Measurements from ENCODE around the gene FBL. TPM values are rescaled to one million over a fixed set of nuclear protein-coding genes. Genes with fewer than 3 reads are reported as not detected.
A peak's percentile ranks its signal among the peaks of the same experiment; 100 is the strongest.

Gene FBL
- polyA plus RNA-seq, 6 donors from 2014 or later, result 169 to 203 (median 179) TPM

DNA sequence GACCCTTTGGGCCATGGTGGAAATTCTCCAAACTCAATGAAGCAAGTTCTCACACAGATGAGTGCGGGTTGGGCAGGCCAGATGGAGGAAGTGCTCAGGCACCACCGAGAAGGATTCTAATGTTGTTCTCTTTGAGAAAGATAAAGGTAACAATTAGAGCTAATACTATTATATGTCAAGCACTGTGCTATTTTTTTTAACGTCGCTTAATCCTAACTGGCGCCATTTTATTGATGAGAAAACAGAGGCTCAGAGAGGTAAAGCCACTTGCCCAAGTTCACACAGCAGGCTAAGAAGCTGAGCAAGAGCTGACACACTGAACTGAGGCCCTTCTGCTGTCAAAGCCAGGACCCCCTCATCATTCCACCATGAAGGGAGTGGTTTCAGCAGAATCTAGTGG, 1.0 kb downstream of the FBL start:
- H3K4me3 Mint-ChIP-seq, result peak overlapping the region; percentile 88 to 96 (median 92)
- peaks cover 39 to 53% (median 45%) of the 10 kb centered on the region in 3 donors for H3K4me1 Mint-ChIP-seq
- DNase-seq, result no peak
- no peaks in the 10 kb centered on the region for H3K9me3 Mint-ChIP-seq
- H3K36me3 Mint-ChIP-seq, result no peaks in the 10 kb centered on the region
- peak overlapping the region in 4 of 6 donors; percentile 84 to 98 (median 92) for H3K27ac Mint-ChIP-seq
- ATAC-seq (ENCODE audit: low read depth in 2 of 2), result no peak
- H3K27me3 Mint-ChIP-seq, result peaks cover 0 to 11% (median 9%) of the 10 kb centered on the region in 3 donors

GRCh38 chr19:39843919-39844793, 2.0 kb downstream of the FBL start:
- peaks cover 39 to 58% (median 51%) of the 10 kb centered on the region in 3 donors for H3K4me1 Mint-ChIP-seq
- ATAC-seq (ENCODE audit: low read depth in 2 of 2), result no peak
- H3K36me3 Mint-ChIP-seq, result peaks cover 5 to 6% of the 10 kb centered on the region in 2 donors
- H3K9me3 Mint-ChIP-seq, result no peaks in the 10 kb centered on the region
- H3K4me3 Mint-ChIP-seq, result peak overlapping the region; percentile 83 to 96 (median 91)
- H3K27me3 Mint-ChIP-seq, result peaks cover 0 to 5% (median 5%) of the 10 kb centered on the region in 3 donors
- H3K27ac Mint-ChIP-seq, result peak overlapping the region in 5 of 6 donors; percentile 24 to 93 (median 87)
- peak; percentile 45 for DNase-seq

- H3K27me3 Mint-ChIP-seq, result no peaks in the 10 kb centered on the region
- H3K4me1 Mint-ChIP-seq, result peaks cover 39 to 58% (median 52%) of the 10 kb centered on the region in 3 donors
- ATAC-seq (ENCODE audit: low read depth in 2 of 2), result no peak
- no peaks in the 10 kb centered on the region for H3K9me3 Mint-ChIP-seq
- H3K36me3 Mint-ChIP-seq, result peaks cover 5 to 10% of the 10 kb centered on the region in 2 donors
- DNase-seq, result no peak
- peak overlapping the region in 3 of 8 donors; percentile 2 to 40 (median 37) for H3K4me3 Mint-ChIP-seq
- peak overlapping the region in 4 of 6 donors; percentile 4 to 83 (median 69) for H3K27ac Mint-ChIP-seq
Measured at GRCh38 chr19:39842693-39843435, 3.3 kb downstream of the FBL start.

DNA sequence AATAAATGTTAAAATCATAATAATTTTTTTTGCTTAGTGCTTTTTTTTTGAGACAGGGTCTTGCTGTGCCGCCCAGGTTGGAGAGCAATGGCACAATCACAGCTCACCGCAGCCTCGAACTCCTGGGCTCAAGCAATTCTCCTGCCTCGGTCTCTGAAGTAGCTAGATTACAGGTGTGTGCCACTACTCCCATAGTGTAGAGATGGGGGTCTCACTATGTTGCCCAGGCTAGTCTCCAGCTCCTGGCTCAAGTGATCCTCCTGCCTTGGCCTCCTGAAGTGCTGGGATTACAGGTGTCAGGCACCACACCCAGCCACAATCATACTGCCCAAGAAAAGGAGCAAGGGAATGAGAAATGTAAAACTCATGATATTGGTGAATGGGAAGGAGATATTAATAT, 5.1 kb downstream of the FBL start:
- DNase-seq, result no peak
- Mint-ChIP-seq H3K4me1 (peaks cover 29 to 49% (median 42%) of the 10 kb centered on the region in 3 donors), H3K27ac (peak overlapping the region in 1 of 6 donors; percentile 23), H3K27me3 (no peaks in the 10 kb centered on the region), H3K9me3 (no peaks in the 10 kb centered on the region), H3K4me3 (peak overlapping the region in 1 of 8 donors; percentile 59), H3K36me3 (peaks cover 10 to 25% of the 10 kb centered on the region in 2 donors)
- no peak for ATAC-seq (ENCODE audit: low read depth in 2 of 2)

DNA sequence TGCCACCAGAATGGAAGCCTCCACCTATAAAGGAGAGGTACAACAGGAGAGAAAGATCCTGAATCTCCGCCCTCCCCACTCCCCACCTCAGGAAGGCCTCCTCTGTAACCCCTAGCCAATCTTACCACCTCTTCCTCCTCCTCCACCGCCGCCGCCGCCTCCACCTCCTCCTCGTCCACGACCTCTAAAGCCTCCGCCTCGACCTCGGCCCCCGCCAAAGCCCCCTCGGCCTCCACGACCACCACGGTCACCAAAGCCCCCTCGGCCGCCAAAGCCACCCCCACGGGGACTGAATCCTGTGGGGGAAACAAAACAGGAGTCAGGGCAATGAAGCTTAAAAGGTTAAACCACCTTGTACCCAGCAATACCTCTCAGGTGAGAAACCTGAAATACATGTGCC, 5.7 kb downstream of the FBL start:
- Mint-ChIP-seq H3K27me3 (no peaks in the 10 kb centered on the region), H3K4me3 (peak overlapping the region in 1 of 8 donors; percentile 41), H3K9me3 (no peaks in the 10 kb centered on the region), H3K4me1 (peaks cover 25 to 44% (median 36%) of the 10 kb centered on the region in 3 donors), H3K27ac (peak overlapping the region in 1 of 6 donors; percentile 69), H3K36me3 (peaks cover 10 to 25% of the 10 kb centered on the region in 2 donors)
- ATAC-seq (ENCODE audit: low read depth in 2 of 2) (no peak), DNase-seq (no peak)

DNA sequence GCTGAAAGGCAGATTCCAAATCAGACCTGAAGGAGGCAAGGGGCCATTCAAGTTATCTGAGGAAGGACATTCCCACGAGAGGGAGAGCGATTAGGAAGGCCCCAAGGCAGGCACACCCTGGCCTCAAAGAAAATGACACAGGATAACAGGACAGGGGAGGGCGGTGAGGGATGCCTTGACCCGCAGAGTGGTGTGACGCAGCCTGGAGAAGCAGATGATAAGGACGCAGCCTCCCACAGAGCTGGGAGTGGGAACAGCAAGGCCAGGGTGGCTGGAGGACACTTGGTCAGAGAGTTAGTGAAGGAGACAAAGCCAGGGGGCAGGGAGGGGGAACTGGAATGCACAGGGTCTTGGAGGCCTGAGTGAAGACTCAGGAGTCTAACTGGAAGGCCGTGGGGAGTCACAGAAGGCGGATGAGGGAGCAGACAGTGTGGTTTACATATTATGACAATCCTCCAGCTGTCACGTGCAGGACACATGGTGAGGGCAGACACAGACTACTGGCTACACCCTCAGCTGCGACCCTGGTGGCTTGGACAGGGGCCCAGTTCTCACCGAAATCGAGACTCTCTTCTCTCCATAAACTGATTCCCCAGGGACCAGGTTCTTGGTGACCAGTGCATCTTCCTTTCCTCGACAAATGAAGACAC, 6.4 kb downstream of the FBL start:
- Mint-ChIP-seq H3K9me3 (no peaks in the 10 kb centered on the region), H3K4me3 (peak overlapping the region in 1 of 8 donors; percentile 41), H3K4me1 (peaks cover 22 to 38% (median 29%) of the 10 kb centered on the region in 3 donors), H3K36me3 (peaks cover 10 to 25% of the 10 kb centered on the region in 2 donors), H3K27me3 (no peaks in the 10 kb centered on the region), H3K27ac (peak overlapping the region in 1 of 6 donors; percentile 69)
- ATAC-seq (ENCODE audit: low read depth in 2 of 2) (no peak), DNase-seq (no peak)

DNA sequence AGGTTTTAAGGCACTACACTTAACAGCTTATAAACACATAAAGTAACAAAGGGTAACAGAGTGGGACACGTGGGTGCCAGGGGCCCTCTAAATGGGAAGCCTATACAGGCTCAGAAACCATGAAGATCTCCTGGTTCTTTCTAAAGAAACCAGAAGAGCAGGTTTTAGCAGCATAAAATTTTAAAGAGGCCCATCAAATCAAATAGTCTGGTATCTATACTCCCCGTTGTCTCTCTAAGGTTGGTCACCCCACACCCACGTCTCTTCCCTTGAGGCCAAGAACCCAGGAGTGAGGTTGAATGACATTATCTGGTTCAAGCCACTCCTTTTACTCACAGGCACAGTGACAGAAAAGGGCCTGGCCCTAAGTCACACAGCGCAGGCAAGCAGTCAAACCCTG, 7.6 kb downstream of the FBL start:
- Mint-ChIP-seq H3K27ac (peak overlapping the region in 1 of 6 donors; percentile 63), H3K9me3 (peaks cover 0 to 2% (median 0%) of the 10 kb centered on the region in 7 donors), H3K4me1 (peaks cover 16 to 36% (median 24%) of the 10 kb centered on the region in 3 donors), H3K4me3 (peak overlapping the region in 1 of 8 donors; percentile 12), H3K36me3 (peaks cover 15 to 33% of the 10 kb centered on the region in 2 donors), H3K27me3 (no peaks in the 10 kb centered on the region)
- no peak for DNase-seq
- ATAC-seq (ENCODE audit: low read depth in 2 of 2), result no peak

GRCh38 chr19:39837978-39838377, 8.2 kb downstream of the FBL start:
- H3K9me3 Mint-ChIP-seq, result peaks cover 0 to 2% (median 0%) of the 10 kb centered on the region in 7 donors
- ATAC-seq (ENCODE audit: low read depth in 2 of 2) (no peak), DNase-seq (no peak)
- H3K36me3 Mint-ChIP-seq, result peaks cover 15 to 33% of the 10 kb centered on the region in 2 donors
- no peaks in the 10 kb centered on the region for H3K27me3 Mint-ChIP-seq
- peaks cover 14 to 33% (median 24%) of the 10 kb centered on the region in 3 donors for H3K4me1 Mint-ChIP-seq
- peak overlapping the region in 1 of 6 donors; percentile 57 for H3K27ac Mint-ChIP-seq
- H3K4me3 Mint-ChIP-seq, result no peak overlapping the region

GRCh38 chr19:39834287-39834841, 11.8 kb downstream of the FBL start:
- Mint-ChIP-seq H3K9me3 (peaks cover 0 to 2% (median 0%) of the 10 kb centered on the region in 7 donors), H3K27ac (peak overlapping the region; percentile 88 to 97 (median 94)), H3K4me3 (peak overlapping the region; percentile 69 to 96 (median 84)), H3K4me1 (peaks cover 27 to 38% (median 27%) of the 10 kb centered on the region in 3 donors), H3K27me3 (no peaks in the 10 kb centered on the region), H3K36me3 (peaks cover 12 to 28% of the 10 kb centered on the region in 2 donors)
- ATAC-seq (ENCODE audit: low read depth in 2 of 2) (no peak), DNase-seq (no peak)

DNA sequence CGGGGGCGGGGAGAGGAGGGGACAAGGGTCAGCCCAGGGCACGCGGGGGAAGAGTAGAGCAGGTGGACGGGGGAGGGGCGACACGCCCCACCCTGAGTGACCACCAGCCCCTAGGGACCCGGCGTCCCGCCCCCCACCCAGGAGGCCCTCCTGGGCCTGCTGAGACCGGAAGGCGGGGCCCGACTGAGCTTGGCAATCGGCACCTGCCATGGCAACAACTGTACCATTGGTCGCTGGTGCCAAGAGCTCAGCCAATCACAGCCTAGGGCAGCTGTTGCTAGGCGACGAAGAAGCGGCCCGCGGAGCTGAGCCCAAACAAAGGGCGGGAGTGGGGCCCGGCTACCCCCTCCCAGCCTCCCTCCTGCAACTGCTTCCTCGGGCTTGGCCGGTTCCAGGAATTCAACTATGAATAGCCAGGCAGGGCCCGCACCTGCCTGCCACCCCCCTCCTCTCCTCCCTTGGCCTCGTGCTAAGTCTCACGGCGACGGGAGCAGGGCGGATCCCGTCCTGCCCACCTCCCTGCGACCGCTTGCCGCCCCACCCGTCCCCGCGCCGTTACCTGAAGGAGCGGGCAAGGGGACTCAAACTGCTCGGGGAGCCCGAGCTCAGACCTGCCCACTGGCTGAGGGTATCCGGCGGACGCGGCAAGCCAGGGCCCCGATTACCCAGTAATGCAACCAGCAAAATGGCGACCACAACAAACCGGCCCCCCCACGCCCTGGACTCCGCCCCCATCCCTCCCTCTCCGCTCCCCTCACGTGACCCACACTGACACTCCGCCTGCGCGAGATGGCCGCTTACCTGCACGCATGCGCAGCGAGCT, 12.5 kb downstream of the FBL start, which contains the start of gene DYRK1B:
DYRK1B (minus strand) TSS at position 699 of the 823 bp plus-strand sequence. CDS start 2,295 bp downstream, outside the sequence.
- Mint-ChIP-seq H3K4me1 (peaks cover 30 to 40% (median 31%) of the 10 kb centered on the region in 3 donors), H3K27me3 (no peaks in the 10 kb centered on the region), H3K27ac (peak within 1 kb of the TSS; percentile 88 to 97 (median 94)), H3K36me3 (peaks cover 13 to 29% of the 10 kb centered on the region in 2 donors), H3K4me3 (peak within 1 kb of the TSS; percentile 69 to 96 (median 87)), H3K9me3 (peaks cover 0 to 2% (median 0%) of the 10 kb centered on the region in 7 donors)
- peak; percentile 96 for DNase-seq
- peak; percentile 91 to 92 for ATAC-seq (ENCODE audit: low read depth in 2 of 2)

DNA sequence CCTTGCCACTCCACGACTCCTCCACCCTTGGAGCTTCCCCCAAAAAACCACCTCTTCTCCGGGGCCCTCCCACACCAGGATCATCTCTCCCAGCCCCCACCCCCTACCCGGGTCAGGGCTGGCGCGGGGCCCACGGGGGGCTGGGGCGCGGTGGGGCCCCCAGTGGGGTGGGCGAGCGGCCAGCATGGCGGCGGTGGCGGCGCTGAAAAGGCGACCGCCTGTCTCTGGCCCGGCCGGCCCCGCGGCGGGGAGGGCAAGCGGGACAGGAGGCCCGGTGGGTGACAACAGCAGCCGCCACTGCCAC, 13.1 kb downstream of the FBL start:
- Mint-ChIP-seq H3K27ac (peak overlapping the region; percentile 80 to 94 (median 88)), H3K4me1 (peaks cover 34 to 46% (median 36%) of the 10 kb centered on the region in 3 donors), H3K9me3 (peaks cover 0 to 2% (median 0%) of the 10 kb centered on the region in 7 donors), H3K4me3 (peak overlapping the region; percentile 69 to 96 (median 87)), H3K36me3 (peaks cover 17 to 33% of the 10 kb centered on the region in 2 donors), H3K27me3 (no peaks in the 10 kb centered on the region)
- no peak for ATAC-seq (ENCODE audit: low read depth in 2 of 2)
- no peak for DNase-seq
